ENCODE data around the gene EXOC2. TPM values are rescaled to one million over a fixed set of nuclear protein-coding genes. Genes with fewer than 3 reads are reported as not detected.

EXOC2 gene
- total RNA-seq, 2 donors from 2014 or later, result 28.1 to 35.0 TPM

DNA sequence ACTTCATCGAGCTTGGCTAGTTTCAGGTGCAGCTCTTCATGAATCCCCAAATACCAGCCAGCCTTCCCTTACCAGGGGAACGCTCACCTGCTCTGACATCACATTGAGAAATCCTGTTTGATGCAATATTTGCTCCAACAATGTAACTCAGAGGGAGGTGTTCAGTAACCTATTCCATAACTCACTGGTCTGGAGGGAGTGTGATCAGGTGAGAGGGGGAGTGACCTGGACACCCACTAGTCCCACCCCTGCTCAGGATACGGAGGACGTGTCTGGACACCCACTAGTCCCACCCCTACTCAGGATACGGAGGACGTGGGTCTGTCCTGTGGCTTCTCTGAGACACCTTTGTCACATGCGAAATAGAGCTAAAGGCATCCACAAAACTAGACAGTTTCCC is 106.4 kb downstream of the EXOC2 start:
- Mint-ChIP-seq H3K4me1 (peaks cover 28% of the 10 kb centered on the region), H3K36me3 (ENCODE audit: low read depth) (peaks cover 23% of the 10 kb centered on the region), H3K9me3 (no peaks in the 10 kb centered on the region), H3K27ac (no peak overlapping the region), H3K27me3 (ENCODE audit: insufficient read depth) (no peaks in the 10 kb centered on the region), H3K4me3 (no peak overlapping the region)
- peaks cover 16% of the 10 kb centered on the region for H3K36me3 ChIP-seq (ENCODE audit: control insufficient read depth, insufficient read depth, low read length)
- no peaks in the 10 kb centered on the region for H3K27me3 ChIP-seq (ENCODE audit: control insufficient read depth, insufficient read depth, low read length, poor library complexity, severe bottlenecking)
- H3K4me3 ChIP-seq (ENCODE audit: low read length), result no peak overlapping the region
- H3K9me3 ChIP-seq (ENCODE audit: control insufficient read depth, low read length), result no peaks in the 10 kb centered on the region
- TF ChIP-seq, protein P1, sequence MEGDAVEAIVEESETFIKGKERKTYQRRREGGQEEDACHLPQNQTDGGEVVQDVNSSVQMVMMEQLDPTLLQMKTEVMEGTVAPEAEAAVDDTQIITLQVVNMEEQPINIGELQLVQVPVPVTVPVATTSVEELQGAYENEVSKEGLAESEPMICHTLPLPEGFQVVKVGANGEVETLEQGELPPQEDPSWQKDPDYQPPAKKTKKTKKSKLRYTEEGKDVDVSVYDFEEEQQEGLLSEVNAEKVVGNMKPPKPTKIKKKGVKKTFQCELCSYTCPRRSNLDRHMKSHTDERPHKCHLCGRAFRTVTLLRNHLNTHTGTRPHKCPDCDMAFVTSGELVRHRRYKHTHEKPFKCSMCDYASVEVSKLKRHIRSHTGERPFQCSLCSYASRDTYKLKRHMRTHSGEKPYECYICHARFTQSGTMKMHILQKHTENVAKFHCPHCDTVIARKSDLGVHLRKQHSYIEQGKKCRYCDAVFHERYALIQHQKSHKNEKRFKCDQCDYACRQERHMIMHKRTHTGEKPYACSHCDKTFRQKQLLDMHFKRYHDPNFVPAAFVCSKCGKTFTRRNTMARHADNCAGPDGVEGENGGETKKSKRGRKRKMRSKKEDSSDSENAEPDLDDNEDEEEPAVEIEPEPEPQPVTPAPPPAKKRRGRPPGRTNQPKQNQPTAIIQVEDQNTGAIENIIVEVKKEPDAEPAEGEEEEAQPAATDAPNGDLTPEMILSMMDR (conservative IDR thresholded peaks at IDR 0.05), result no peak
- WGBS, 2 experiments (ENCODE audit: insufficient coverage in 1 of 2, insufficient read length in 1 of 2), result 91 to 98% methylated on average over 6 to 7 of the region's 7 CpGs
- no peak overlapping the region for H3K27ac ChIP-seq (ENCODE audit: low read depth, low read length)
- DNase-seq, result no peak
- peaks cover 8% of the 10 kb centered on the region for H3K4me1 ChIP-seq (ENCODE audit: control insufficient read depth, insufficient read depth, low read length)
- H3K9ac ChIP-seq (ENCODE audit: extremely low read depth, low read length, poor library complexity, severe bottlenecking), result no peak overlapping the region

DNA sequence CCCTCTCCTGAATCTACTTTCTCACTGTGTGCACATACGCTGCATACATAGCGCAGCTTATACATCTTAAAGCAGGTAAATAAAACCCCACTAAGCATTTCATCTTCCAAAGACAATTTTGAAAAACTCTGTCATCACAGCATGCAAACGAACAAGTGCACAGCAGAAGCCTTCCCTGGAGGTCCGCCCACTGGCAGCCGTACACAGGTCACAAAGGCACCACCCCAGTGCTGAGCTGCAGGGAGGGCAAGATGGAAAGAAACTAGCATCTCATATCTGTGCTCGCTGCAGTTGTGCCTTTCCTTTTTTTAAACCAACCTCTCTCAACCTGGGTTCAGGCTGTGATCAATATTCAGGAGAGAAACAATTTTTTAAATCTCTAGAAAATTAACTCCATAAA is 109.3 kb downstream of the EXOC2 start:
- Histone ChIP-seq H3K9me3 (ENCODE audit: control insufficient read depth, low read length) (no peaks in the 10 kb centered on the region), H3K9ac (ENCODE audit: extremely low read depth, low read length, poor library complexity, severe bottlenecking) (no peak overlapping the region), H3K4me3 (ENCODE audit: low read length) (no peak overlapping the region), H3K27ac (ENCODE audit: low read depth, low read length) (no peak overlapping the region), H3K36me3 (ENCODE audit: control insufficient read depth, insufficient read depth, low read length) (peaks cover 3% of the 10 kb centered on the region), H3K27me3 (ENCODE audit: control insufficient read depth, insufficient read depth, low read length, poor library complexity, severe bottlenecking) (no peaks in the 10 kb centered on the region), H3K4me1 (ENCODE audit: control insufficient read depth, insufficient read depth, low read length) (peaks cover 8% of the 10 kb centered on the region)
- H3K4me3 Mint-ChIP-seq, result no peak overlapping the region
- TF ChIP-seq, protein P1 (conservative IDR thresholded peaks at IDR 0.05), result no peak
- no peaks in the 10 kb centered on the region for H3K9me3 Mint-ChIP-seq
- H3K27me3 Mint-ChIP-seq (ENCODE audit: insufficient read depth), result no peaks in the 10 kb centered on the region
- peaks cover 28% of the 10 kb centered on the region for H3K4me1 Mint-ChIP-seq
- 59 to 75% methylated on average over 3 to 6 of the region's 6 CpGs for WGBS, 2 experiments (ENCODE audit: insufficient coverage in 1 of 2, insufficient read length in 1 of 2)
- no peak overlapping the region for H3K27ac Mint-ChIP-seq
- peaks cover 4% of the 10 kb centered on the region for H3K36me3 Mint-ChIP-seq (ENCODE audit: low read depth)
- no peak for DNase-seq

DNA sequence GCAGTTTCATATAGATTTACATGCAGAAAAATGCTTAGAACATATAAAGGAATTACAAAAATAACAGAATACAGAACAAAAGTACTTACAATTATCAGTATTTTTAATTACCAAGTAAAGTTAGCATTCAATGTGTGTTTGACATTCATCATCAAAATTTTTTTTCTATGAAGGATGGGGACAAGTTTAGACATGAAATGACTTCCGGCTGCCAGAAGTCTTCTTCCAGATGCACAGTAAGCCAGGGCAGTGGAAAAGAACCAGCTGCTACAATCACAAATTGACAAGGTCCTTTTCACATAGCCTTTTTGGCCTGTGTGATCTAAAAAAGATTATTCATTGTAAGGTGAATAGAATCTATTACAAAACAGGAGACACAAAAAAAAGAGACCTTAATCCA is 109.8 kb downstream of the EXOC2 start:
- Mint-ChIP-seq H3K4me3 (no peak overlapping the region), H3K27me3 (ENCODE audit: insufficient read depth) (no peaks in the 10 kb centered on the region), H3K9me3 (no peaks in the 10 kb centered on the region), H3K4me1 (peaks cover 32% of the 10 kb centered on the region), H3K27ac (no peak overlapping the region), H3K36me3 (ENCODE audit: low read depth) (peaks cover 4% of the 10 kb centered on the region)
- no peak overlapping the region for H3K4me3 ChIP-seq (ENCODE audit: low read length)
- no peaks in the 10 kb centered on the region for H3K9me3 ChIP-seq (ENCODE audit: control insufficient read depth, low read length)
- no peak for DNase-seq
- H3K27ac ChIP-seq (ENCODE audit: low read depth, low read length), result no peak overlapping the region
- no peaks in the 10 kb centered on the region for H3K27me3 ChIP-seq (ENCODE audit: control insufficient read depth, insufficient read depth, low read length, poor library complexity, severe bottlenecking)
- WGBS, 2 experiments (ENCODE audit: insufficient coverage in 1 of 2, insufficient read length in 1 of 2), result 89% methylated on average over 1 of the region's 1 CpG; no CpG with 5 or more reads in 1 of the 2 experiments
- peaks cover 8% of the 10 kb centered on the region for H3K4me1 ChIP-seq (ENCODE audit: control insufficient read depth, insufficient read depth, low read length)
- no peak overlapping the region for H3K9ac ChIP-seq (ENCODE audit: extremely low read depth, low read length, poor library complexity, severe bottlenecking)
- no peaks in the 10 kb centered on the region for H3K36me3 ChIP-seq (ENCODE audit: control insufficient read depth, insufficient read depth, low read length)
- TF ChIP-seq, protein P1 (conservative IDR thresholded peaks at IDR 0.05), result no peak

Data from endodermal cell (in vitro differentiated cells).